Tibial artery (tissue), 4 donors: ENCODE measurements around the gene RAB41.

Source experiments
- DNase-seq, 2 donors: peaks; one replicate each; pipeline ENCODE4 v3.0.0-alpha.2; 2019
- H3K27ac ChIP-seq, 2 donors: fragments of 200-600 bp; sonication (generic) in 1 of 2; 1 replicate in 1 of 2; 2 replicates in 1 of 2; pipeline ENCODE4 v1.5.1; 2018 to 2019; ENCODE audit warnings: mild to moderate bottlenecking in 1 of 2
- H3K27me3 ChIP-seq, 2 donors: fragments of 200-600 bp; sonication (generic) in 1 of 2; one replicate each; pipeline versions ENCODE4 v1.5.1 to v1.6.0; 2016 to 2019
- H3K36me3 ChIP-seq, 3 donors: fragments of 200-600 bp; sonication (generic) in 2 of 3; one replicate each; pipeline ENCODE4 v1.5.1; 2016 to 2019; ENCODE audit warnings: mild to moderate bottlenecking in 2 of 3
- H3K4me1 ChIP-seq, 4 donors: fragments of 200-600 bp; sonication (generic) in 2 of 4; 1 replicate in 3 of 4; 2 replicates in 1 of 4; pipeline ENCODE4 v1.5.1; 2016 to 2019
- H3K4me3 ChIP-seq, 2 donors: fragments of 200-600 bp; sonication (generic) in 1 of 2; 1 replicate in 1 of 2; 2 replicates in 1 of 2; pipeline ENCODE4 v1.5.1; 2018 to 2019; ENCODE audit warnings: mild to moderate bottlenecking in 2 of 2
- H3K9me3 ChIP-seq, 3 donors: fragments of 200-600 bp; sonication (generic) in 1 of 3; one replicate each; pipeline ENCODE4 v1.5.1; 2016 to 2019
- intact Hi-C: fragments of 100-400 bp; cut with DNase I; formaldehyde crosslinking; loops from one replicate; pipeline ENCODE4 v1.15.0; 2023; ENCODE audit warnings: low total_unique reads
- TF ChIP-seq, protein P1 (sequence below), 2 experiments: fragments of 200-600 bp in 1 of 2; fragments of 450-650 bp in 1 of 2; IDR thresholded peaks; one replicate each; pipeline ENCODE4 v1.5.1; 2017 to 2019; ENCODE audit warnings: antibody characterized with exemption in 2 of 2, mild to moderate bottlenecking in 1 of 2, moderate library complexity in 1 of 2

The RAB41 gene

DNA sequence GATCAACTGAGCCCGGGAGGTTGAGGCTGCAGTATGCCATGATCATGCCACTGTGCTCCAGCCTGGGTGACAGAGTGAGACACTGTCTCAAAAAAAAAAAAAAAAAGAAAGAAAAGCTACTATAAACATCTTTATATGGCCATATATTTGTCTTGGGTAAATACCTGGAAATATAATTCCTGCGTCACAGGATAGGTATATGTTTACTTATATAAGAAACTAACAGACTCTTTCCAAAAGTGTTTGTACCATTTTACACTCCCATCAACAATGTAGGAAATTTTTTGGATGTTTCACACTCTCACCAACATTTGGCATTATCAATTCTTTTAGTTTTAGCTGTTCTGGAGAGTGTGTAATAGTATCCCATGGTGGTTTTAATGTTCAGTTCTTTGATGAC, 34.7 kb upstream of the RAB41 start:
- TF ChIP-seq, protein P1, sequence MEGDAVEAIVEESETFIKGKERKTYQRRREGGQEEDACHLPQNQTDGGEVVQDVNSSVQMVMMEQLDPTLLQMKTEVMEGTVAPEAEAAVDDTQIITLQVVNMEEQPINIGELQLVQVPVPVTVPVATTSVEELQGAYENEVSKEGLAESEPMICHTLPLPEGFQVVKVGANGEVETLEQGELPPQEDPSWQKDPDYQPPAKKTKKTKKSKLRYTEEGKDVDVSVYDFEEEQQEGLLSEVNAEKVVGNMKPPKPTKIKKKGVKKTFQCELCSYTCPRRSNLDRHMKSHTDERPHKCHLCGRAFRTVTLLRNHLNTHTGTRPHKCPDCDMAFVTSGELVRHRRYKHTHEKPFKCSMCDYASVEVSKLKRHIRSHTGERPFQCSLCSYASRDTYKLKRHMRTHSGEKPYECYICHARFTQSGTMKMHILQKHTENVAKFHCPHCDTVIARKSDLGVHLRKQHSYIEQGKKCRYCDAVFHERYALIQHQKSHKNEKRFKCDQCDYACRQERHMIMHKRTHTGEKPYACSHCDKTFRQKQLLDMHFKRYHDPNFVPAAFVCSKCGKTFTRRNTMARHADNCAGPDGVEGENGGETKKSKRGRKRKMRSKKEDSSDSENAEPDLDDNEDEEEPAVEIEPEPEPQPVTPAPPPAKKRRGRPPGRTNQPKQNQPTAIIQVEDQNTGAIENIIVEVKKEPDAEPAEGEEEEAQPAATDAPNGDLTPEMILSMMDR (IDR thresholded peaks at IDR 0.05): no peak
- Histone ChIP-seq H3K27ac (no peak overlapping the region), H3K9me3 (no peaks in the 10 kb centered on the region), H3K27me3 (no peaks in the 10 kb centered on the region), H3K36me3 (no peaks in the 10 kb centered on the region), H3K4me1 (no peaks in the 10 kb centered on the region), H3K4me3 (no peak overlapping the region)
- DNase-seq: no peak
- intact Hi-C loops: no loop called here

DNA sequence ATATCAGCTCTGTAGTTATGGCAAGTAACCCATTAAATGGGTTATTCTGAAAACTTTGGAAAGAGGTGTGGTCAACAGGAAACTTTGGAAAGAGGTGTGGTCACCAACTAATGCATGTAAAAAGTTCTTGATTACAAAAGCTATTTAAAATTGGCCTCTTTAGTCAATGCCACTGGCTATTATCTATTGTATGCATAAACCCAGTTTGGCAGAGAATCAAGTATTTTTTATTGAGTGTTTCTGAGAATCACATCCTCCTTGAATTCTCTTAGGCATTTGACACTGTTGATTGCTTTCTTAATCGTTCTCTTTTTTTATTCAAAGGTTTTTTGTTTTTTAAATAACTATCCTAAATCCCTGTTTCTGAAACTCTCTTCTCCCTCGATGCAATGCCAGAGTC, 29.5 kb upstream of the RAB41 start:
- intact Hi-C loops: no loop called here
- no peaks in the 10 kb centered on the region for H3K27me3 ChIP-seq
- H3K4me1 ChIP-seq: no peaks in the 10 kb centered on the region
- H3K27ac ChIP-seq: no peak overlapping the region
- H3K9me3 ChIP-seq: no peaks in the 10 kb centered on the region
- H3K36me3 ChIP-seq: no peaks in the 10 kb centered on the region
- no peak for DNase-seq
- TF ChIP-seq, protein P1 (IDR thresholded peaks at IDR 0.05): no peak
- H3K4me3 ChIP-seq: no peak overlapping the region

DNA sequence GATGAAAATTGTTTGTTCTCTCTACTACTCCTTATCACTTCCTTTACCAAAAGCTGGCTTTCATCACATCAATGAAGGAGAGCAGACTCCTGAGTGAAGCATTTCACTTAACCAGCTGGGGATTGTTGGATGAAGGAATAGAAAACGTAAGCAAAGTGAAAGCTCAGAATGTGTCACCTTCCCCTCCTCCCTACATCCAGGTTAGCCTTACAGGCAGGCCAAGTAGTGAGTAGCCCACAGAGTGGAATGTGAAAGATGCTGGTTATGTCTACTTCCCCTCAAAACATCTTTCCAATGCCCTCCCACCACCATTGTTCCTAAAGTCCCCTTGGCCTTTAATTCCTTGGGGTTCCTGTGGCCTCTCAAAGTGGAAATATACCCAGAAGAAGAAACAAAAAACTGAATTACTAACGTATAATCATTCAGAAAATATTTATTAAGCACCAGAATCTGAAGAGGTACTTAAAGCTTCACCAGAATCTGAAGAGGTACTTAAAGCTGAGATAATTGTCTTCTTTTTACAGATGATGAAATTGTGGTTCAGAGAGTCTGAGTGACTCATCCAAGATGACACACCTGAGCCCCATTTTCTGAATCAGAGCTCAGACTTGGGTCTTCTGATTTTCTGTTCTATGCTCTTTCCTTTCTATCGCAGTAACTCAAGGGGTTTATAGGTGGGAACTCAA, 28.5 kb upstream of the RAB41 start:
- Histone ChIP-seq H3K27ac (no peak overlapping the region), H3K9me3 (no peaks in the 10 kb centered on the region), H3K4me1 (no peaks in the 10 kb centered on the region), H3K36me3 (no peaks in the 10 kb centered on the region), H3K4me3 (no peak overlapping the region), H3K27me3 (no peaks in the 10 kb centered on the region)
- intact Hi-C loops: no loop called here
- TF ChIP-seq, protein P1 (IDR thresholded peaks at IDR 0.05): no peak
- no peak for DNase-seq

DNA sequence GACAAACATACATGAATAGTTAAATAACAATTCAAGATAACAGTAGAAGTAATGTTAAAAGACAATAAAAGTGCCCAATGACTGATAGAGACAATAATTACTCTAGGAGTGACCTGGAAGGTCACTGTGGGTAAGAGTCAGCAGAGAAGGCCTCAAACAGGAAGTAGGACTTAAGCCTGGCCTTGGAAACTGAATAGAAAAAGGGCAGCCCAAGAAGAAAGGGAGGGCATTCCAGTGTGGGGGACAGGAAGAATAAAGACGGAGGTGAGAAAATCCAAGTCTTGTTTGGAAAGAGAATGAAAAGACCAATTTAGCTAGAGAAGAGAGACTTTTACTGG, 27.9 kb upstream of the RAB41 start:
- TF ChIP-seq, protein P1 (IDR thresholded peaks at IDR 0.05): no peak
- Histone ChIP-seq H3K36me3 (no peaks in the 10 kb centered on the region), H3K27ac (no peak overlapping the region), H3K4me3 (no peak overlapping the region), H3K9me3 (no peaks in the 10 kb centered on the region), H3K27me3 (no peaks in the 10 kb centered on the region), H3K4me1 (no peaks in the 10 kb centered on the region)
- intact Hi-C loops: no loop called here
- no peak for DNase-seq

DNA sequence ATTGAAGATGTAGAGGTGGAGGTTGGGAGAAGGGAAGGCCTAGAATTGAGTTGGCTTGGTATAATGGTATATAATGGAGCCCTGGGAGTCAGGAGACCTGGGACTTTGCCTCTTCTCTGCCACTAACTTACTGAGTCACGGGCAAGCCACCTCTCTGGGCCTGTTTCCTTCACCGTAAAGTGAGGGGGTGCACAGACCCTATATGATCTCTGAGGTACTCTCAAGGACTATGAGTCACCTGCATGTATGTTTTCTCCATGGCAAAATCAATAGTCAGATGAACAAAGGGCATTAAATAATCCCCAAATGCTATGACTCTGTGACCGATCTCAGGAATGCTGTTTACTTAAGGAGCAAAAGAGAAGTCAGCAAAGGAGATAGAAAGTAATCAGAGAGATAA, 27.1 kb upstream of the RAB41 start:
- TF ChIP-seq, protein P1 (IDR thresholded peaks at IDR 0.05): no peak
- Histone ChIP-seq H3K36me3 (no peaks in the 10 kb centered on the region), H3K4me3 (no peak overlapping the region), H3K27me3 (no peaks in the 10 kb centered on the region), H3K9me3 (no peaks in the 10 kb centered on the region), H3K27ac (no peak overlapping the region), H3K4me1 (no peaks in the 10 kb centered on the region)
- no peak for DNase-seq
- intact Hi-C loops: no loop called here

DNA sequence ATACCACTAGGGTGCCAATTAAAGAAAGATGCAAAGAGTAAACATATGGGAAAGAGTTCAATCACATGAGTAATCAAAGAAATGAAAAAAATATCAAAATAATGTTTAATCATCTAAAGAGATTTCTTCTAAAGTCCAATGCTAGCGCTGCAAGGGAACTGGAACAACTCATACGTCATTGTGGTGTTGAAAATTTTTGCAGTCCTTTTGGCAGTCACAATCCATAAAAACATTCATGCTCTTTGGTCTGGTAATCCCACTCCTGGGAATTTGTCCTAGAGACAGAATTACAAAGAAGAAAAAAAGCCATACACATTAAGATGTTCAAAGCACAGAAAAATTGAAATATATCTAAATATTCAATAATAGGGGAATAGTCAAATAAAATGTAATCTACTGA, 26.5 kb upstream of the RAB41 start:
- TF ChIP-seq, protein P1 (IDR thresholded peaks at IDR 0.05): no peak
- Histone ChIP-seq H3K9me3 (no peaks in the 10 kb centered on the region), H3K4me1 (no peaks in the 10 kb centered on the region), H3K27ac (no peak overlapping the region), H3K36me3 (no peaks in the 10 kb centered on the region), H3K27me3 (no peaks in the 10 kb centered on the region), H3K4me3 (no peak overlapping the region)
- no peak for DNase-seq
- intact Hi-C loops: no loop called here
